SK-N-SH (cell line): Measurements from ENCODE around the gene EIF5B. TPM values are rescaled to one million over a fixed set of nuclear protein-coding genes. Genes with fewer than 3 reads are reported as not detected.
"Not testable (repeated sequence)": the region's sequence is repeated elsewhere in the genome, so short reads cannot be mapped to it uniquely, and the experiment has no call there.

ENCODE experiments used
- CTCF ChIA-PET: fragments of 300-600, 350-600 bp; formaldehyde crosslinking; extraction: SDS; loops from one replicate; lab custom pipeline; 2021; lab: Yijun Ruan, JAX
- POLR2A ChIA-PET: fragments of 350-600 bp; sonication (Branson Sonifier 250); formaldehyde crosslinking; extraction: SDS; loops from one replicate; lab custom pipeline; 2020; ENCODE audit warnings: antibody characterized with exemption, inconsistent platforms; lab: Yijun Ruan, JAX
- DNase-seq: peaks from one replicate; pipeline ENCODE4 v3.0.0; 2012
- H2AFZ ChIP-seq: fragments of 200-600 bp; sonication (generic); 2 replicates; pipeline ENCODE4 v1.8.1; 2016; ENCODE audit warnings: antibody characterized with exemption, mild to moderate bottlenecking, low read depth
- H3F3A ChIP-seq: fragments of 200-600 bp; sonication (generic); replicated peaks from 2 replicates; pipeline ENCODE3; 2016; ENCODE audit warnings: antibody characterized with exemption, mild to moderate bottlenecking; ENCODE audit not compliant: insufficient read depth
- H3K27ac ChIP-seq, 2 experiments: fragments of 200-500 bp in 1 of 2; fragments of 200-600 bp in 1 of 2; sonication (Bioruptor generic) in 1 of 2; sonication (generic), shearing (Covaris generic) in 1 of 2; 2 replicates each; pipeline versions ENCODE4 v1.5.1 to v1.6.1; 2014 to 2016; ENCODE audit warnings: low read depth in 2 of 2, inconsistent platforms in 1 of 2, low read length in 1 of 2, mild to moderate bottlenecking in 1 of 2, mixed read lengths in 1 of 2
- H3K27me3 ChIP-seq: fragments of 200-600 bp; sonication (generic), shearing (Covaris generic); 2 replicates; pipeline ENCODE4 v1.6.1; 2016; ENCODE audit warnings: mixed run types; ENCODE audit not compliant: insufficient read depth
- H3K36me3 ChIP-seq, 2 experiments: fragments of 200-500 bp in 1 of 2; fragments of 200-600 bp in 1 of 2; sonication (Bioruptor generic) in 1 of 2; sonication (generic) in 1 of 2; replicated peaks in 1 of 2; 2 replicates each; pipeline versions ENCODE3 to v1.5.1; 2014 to 2016; ENCODE audit warnings: low read length in 1 of 2, mild to moderate bottlenecking in 1 of 2; ENCODE audit not compliant: insufficient read depth in 2 of 2, control insufficient read depth in 1 of 2
- H3K4me1 ChIP-seq, 2 experiments: fragments of 200-500 bp in 1 of 2; fragments of 200-600 bp in 1 of 2; sonication (Bioruptor generic) in 1 of 2; sonication (generic), shearing (Covaris generic) in 1 of 2; 2 replicates each; pipeline versions ENCODE4 v1.5.1 to v1.6.1; 2014 to 2016; ENCODE audit warnings: low read depth in 1 of 2, low read length in 1 of 2, mixed run types in 1 of 2; ENCODE audit not compliant: insufficient read depth in 2 of 2, control insufficient read depth in 1 of 2
- H3K4me2 ChIP-seq: fragments of 200-600 bp; sonication (generic), shearing (Covaris generic); 2 replicates; pipeline ENCODE4 v1.6.1; 2017; ENCODE audit warnings: mixed run types
- H3K4me3 ChIP-seq, 2 experiments: fragments of 200-500 bp in 1 of 2; fragments of 200-600 bp in 1 of 2; sonication (Bioruptor generic) in 1 of 2; sonication (generic), shearing (Covaris generic) in 1 of 2; 2 replicates each; pipeline versions ENCODE4 v1.5.1 to v1.8.1; 2014 to 2016; ENCODE audit warnings: low read depth in 2 of 2, inconsistent platforms in 1 of 2, low read length in 1 of 2, mild to moderate bottlenecking in 1 of 2, mixed read lengths in 1 of 2, moderate library complexity in 1 of 2
- H3K79me2 ChIP-seq: fragments of 200-600 bp; sonication (generic); 2 replicates; pipeline ENCODE4 v1.8.1; 2017; ENCODE audit warnings: mild to moderate bottlenecking; ENCODE audit not compliant: insufficient read depth
- H3K9ac ChIP-seq: fragments of 200-600 bp; sonication (generic); 2 replicates; pipeline ENCODE4 v1.6.1; 2017; ENCODE audit warnings: mixed run types
- H3K9me2 ChIP-seq: fragments of 200-600 bp; sonication (generic); 2 replicates; pipeline ENCODE4 v1.6.1; 2017; ENCODE audit warnings: mixed run types
- H3K9me3 ChIP-seq: fragments of 200-600 bp; sonication (generic); 2 replicates; pipeline ENCODE4 v1.6.1; 2017; ENCODE audit warnings: mixed run types, mild to moderate bottlenecking, moderate library complexity
- H4K20me1 ChIP-seq: fragments of 200-600 bp; sonication (generic); 2 replicates; pipeline ENCODE4 v1.6.1; 2017; ENCODE audit warnings: mild to moderate bottlenecking, mixed run types; ENCODE audit not compliant: insufficient read depth
- CHD2 ChIP-seq: fragments of 150-350 bp; IDR thresholded peaks from 2 replicates; pipeline ENCODE4 v1.6.1; 2018; ENCODE audit warnings: low read length; ENCODE audit not compliant: partially characterized antibody
- EP300 ChIP-seq, 2 experiments: IDR thresholded peaks; 2 replicates each; pipeline versions ENCODE4 v1.4.0 to v1.6.1; 2012; ENCODE audit warnings: borderline replicate concordance in 1 of 2, low read depth in 1 of 2, low read length in 1 of 2
- FOSL2 ChIP-seq: IDR thresholded peaks from 2 replicates; pipeline ENCODE4 v1.4.0; 2012; ENCODE audit warnings: low read depth, mild to moderate bottlenecking, moderate library complexity, borderline replicate concordance
- FOXJ3 ChIP-seq: sonication (generic); formaldehyde crosslinking; IDR thresholded peaks from 2 replicates; pipeline ENCODE4 v1.5.1; 2020; ENCODE audit warnings: mild to moderate bottlenecking, missing genetic modification reagents
- FOXM1 ChIP-seq: IDR thresholded peaks from 2 replicates; pipeline ENCODE4 v1.4.0; 2012; ENCODE audit warnings: low read depth, mild to moderate bottlenecking
- GABPA ChIP-seq: IDR thresholded peaks from 2 replicates; pipeline ENCODE4 v1.4.0; 2012; ENCODE audit warnings: low read depth, mild to moderate bottlenecking
- GATA2 ChIP-seq: sonication (generic); formaldehyde crosslinking; IDR thresholded peaks from 2 replicates; pipeline ENCODE4 v1.5.0; 2020; ENCODE audit warnings: mild to moderate bottlenecking, missing genetic modification reagents
- JUND ChIP-seq: IDR thresholded peaks from 2 replicates; pipeline ENCODE4 v1.4.0; 2012
- MEF2A ChIP-seq: IDR thresholded peaks from 2 replicates; pipeline ENCODE4 v1.4.0; 2012; ENCODE audit warnings: low read depth, borderline replicate concordance
- NRF1 ChIP-seq: IDR thresholded peaks from 2 replicates; pipeline ENCODE4 v1.6.1; 2012; ENCODE audit warnings: low read depth, mild to moderate bottlenecking, low read length
- POLR2AphosphoS5 ChIP-seq: IDR thresholded peaks from 2 replicates; pipeline ENCODE4 v1.6.1; 2012; ENCODE audit warnings: low read depth, low read length
- RAD21 ChIP-seq: IDR thresholded peaks from 2 replicates; pipeline ENCODE4 v1.6.1; 2012; ENCODE audit warnings: mild to moderate bottlenecking, low read length
- RCOR1 ChIP-seq: fragments of 150-350 bp; IDR thresholded peaks from 2 replicates; pipeline ENCODE4 v1.6.1; 2017; ENCODE audit warnings: antibody characterized with exemption, low read length
- RFX5 ChIP-seq: IDR thresholded peaks from 2 replicates; pipeline ENCODE4 v1.6.1; 2012; ENCODE audit warnings: mild to moderate bottlenecking, improper control_type of control experiment, low read length
- RXRA ChIP-seq: IDR thresholded peaks from 2 replicates; pipeline ENCODE4 v1.4.0; 2012; ENCODE audit warnings: low read depth, mild to moderate bottlenecking, borderline replicate concordance
- SMC3 ChIP-seq: IDR thresholded peaks from 2 replicates; pipeline ENCODE4 v1.6.1; 2012; ENCODE audit warnings: low read depth, low read length, improper control_type of control experiment
- TAF1 ChIP-seq: IDR thresholded peaks from 2 replicates; pipeline ENCODE4 v1.6.1; 2012; ENCODE audit warnings: low read depth, mild to moderate bottlenecking, low read length, moderate library complexity, borderline replicate concordance
- TCF12 ChIP-seq: IDR thresholded peaks from 2 replicates; pipeline ENCODE4 v1.4.0; 2012
- TEAD4 ChIP-seq: IDR thresholded peaks from 2 replicates; pipeline ENCODE4 v1.4.0; 2012; ENCODE audit warnings: mild to moderate bottlenecking, borderline replicate concordance; ENCODE audit not compliant: insufficient read depth
- USF1 ChIP-seq: IDR thresholded peaks from 2 replicates; pipeline ENCODE4 v1.4.0; 2012; ENCODE audit warnings: low read depth, borderline replicate concordance
- ZBTB33 ChIP-seq: IDR thresholded peaks from 2 replicates; pipeline ENCODE4 v1.4.0; 2012; ENCODE audit warnings: low read depth, borderline replicate concordance
- WGBS: methylation state at CpG from one replicate; pipeline ENCODE4 v1.1.6; 2017; ENCODE audit warnings: low lambda C conversion rate; 5-methylcytosine and 5-hydroxymethylcytosine counted together
- polyA plus RNA-seq, 3 experiments: library from polyadenylated mRNA; depleted of rRNA; stranded (reverse); fragments of >200 nt; gene quantifications; 2 replicates each; pipeline ENCODE4 v1.2.3, GENCODE V29; 2012
- TF ChIP-seq, protein P1 (sequence below): fragments of 200-600 bp; sonication (generic); IDR thresholded peaks from 2 replicates; pipeline ENCODE4 v1.6.1; 2017; ENCODE audit warnings: antibody characterized with exemption, mild to moderate bottlenecking, moderate library complexity
- TF ChIP-seq, protein P2 (sequence below): IDR thresholded peaks from 2 replicates; pipeline ENCODE4; 2012

EIF5B gene
- polyA plus RNA-seq, 1 of the 3 experiments (the other 2 are of a cell fraction), result 9.8 TPM

DNA sequence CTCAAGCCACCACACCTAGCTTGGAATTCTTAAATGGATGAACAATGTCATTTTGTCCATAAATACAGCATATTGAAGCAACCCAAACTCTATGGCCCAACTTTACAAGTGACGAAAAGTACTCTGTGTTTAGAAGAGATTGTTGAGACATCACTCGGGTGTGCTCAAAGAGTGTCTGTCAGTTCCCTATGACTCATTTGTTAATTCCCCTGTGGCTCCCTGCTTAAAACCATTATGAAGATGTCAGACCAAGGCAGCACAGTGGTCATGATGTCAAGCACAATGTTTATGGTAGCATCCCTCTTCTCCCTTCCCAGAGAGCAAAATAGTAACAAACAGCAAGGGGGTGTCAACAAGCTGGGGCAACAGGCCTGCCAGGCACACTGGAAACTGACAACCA is 39.2 kb upstream of the EIF5B start (continued):
- TF ChIP-seq, protein P1, sequence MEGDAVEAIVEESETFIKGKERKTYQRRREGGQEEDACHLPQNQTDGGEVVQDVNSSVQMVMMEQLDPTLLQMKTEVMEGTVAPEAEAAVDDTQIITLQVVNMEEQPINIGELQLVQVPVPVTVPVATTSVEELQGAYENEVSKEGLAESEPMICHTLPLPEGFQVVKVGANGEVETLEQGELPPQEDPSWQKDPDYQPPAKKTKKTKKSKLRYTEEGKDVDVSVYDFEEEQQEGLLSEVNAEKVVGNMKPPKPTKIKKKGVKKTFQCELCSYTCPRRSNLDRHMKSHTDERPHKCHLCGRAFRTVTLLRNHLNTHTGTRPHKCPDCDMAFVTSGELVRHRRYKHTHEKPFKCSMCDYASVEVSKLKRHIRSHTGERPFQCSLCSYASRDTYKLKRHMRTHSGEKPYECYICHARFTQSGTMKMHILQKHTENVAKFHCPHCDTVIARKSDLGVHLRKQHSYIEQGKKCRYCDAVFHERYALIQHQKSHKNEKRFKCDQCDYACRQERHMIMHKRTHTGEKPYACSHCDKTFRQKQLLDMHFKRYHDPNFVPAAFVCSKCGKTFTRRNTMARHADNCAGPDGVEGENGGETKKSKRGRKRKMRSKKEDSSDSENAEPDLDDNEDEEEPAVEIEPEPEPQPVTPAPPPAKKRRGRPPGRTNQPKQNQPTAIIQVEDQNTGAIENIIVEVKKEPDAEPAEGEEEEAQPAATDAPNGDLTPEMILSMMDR, result no peak
- TF ChIP-seq TAF1, result no peak
- TF ChIP-seq NRF1, result no peak
- TF ChIP-seq FOXJ3 (CRISPR knock-in tag), result no peak
- TF ChIP-seq FOXM1, result no peak
- TF ChIP-seq MEF2A, result no peak
- TF ChIP-seq EP300 (IDR thresholded peaks at IDR 0.05; ENCODE audit: borderline replicate concordance in 1 of 2, low read depth in 1 of 2, low read length in 1 of 2), result no peak
- TF ChIP-seq, protein P2, sequence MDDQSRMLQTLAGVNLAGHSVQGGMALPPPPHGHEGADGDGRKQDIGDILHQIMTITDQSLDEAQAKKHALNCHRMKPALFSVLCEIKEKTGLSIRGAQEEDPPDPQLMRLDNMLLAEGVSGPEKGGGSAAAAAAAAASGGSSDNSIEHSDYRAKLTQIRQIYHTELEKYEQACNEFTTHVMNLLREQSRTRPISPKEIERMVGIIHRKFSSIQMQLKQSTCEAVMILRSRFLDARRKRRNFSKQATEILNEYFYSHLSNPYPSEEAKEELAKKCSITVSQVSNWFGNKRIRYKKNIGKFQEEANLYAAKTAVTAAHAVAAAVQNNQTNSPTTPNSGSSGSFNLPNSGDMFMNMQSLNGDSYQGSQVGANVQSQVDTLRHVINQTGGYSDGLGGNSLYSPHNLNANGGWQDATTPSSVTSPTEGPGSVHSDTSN, result no peak
- TF ChIP-seq RAD21, result no peak
- TF ChIP-seq JUND, result no peak
- no peak for TF ChIP-seq TEAD4
- TF ChIP-seq FOSL2, result no peak

- Histone ChIP-seq H3K9me2 (no peaks in the 10 kb centered on the region), H3K9me3 (no peaks in the 10 kb centered on the region), H3K9ac (no peak overlapping the region), H3K4me2 (no peak overlapping the region), H2AFZ (no peak overlapping the region), H3K4me1 (no peaks in the 10 kb centered on the region), H3K36me3 (no peaks in the 10 kb centered on the region), H4K20me1 (no peaks in the 10 kb centered on the region), H3K27me3 (no peaks in the 10 kb centered on the region), H3K27ac (no peak overlapping the region), H3K79me2 (no peaks in the 10 kb centered on the region), H3K4me3 (no peak overlapping the region), H3F3A (no peaks in the 10 kb centered on the region)
- no peak for DNase-seq
- TF ChIP-seq CHD2, result no peak
- TF ChIP-seq GABPA, result no peak
- no peak for TF ChIP-seq POLR2AphosphoS5
- no peak for TF ChIP-seq TCF12
- TF ChIP-seq ZBTB33, result no peak
- no peak for TF ChIP-seq RCOR1
- no peak for TF ChIP-seq SMC3
- no peak for TF ChIP-seq TEAD4
- TF ChIP-seq USF1, result no peak
- TF ChIP-seq GATA2 (CRISPR knock-in tag), result no peak
- no peak for TF ChIP-seq RFX5
- TF ChIP-seq MEF2A, result no peak
- TF ChIP-seq RXRA, result no peak
- TF ChIP-seq, protein P2, result no peak
- WGBS, result 94% methylated on average over 7 of the region's 7 CpGs
- ChIA-PET POLR2A (no interaction called here), CTCF (no interaction called here)
Measured at GRCh38 chr2:99299580-99299979, 37.6 kb upstream of the EIF5B start.

DNA sequence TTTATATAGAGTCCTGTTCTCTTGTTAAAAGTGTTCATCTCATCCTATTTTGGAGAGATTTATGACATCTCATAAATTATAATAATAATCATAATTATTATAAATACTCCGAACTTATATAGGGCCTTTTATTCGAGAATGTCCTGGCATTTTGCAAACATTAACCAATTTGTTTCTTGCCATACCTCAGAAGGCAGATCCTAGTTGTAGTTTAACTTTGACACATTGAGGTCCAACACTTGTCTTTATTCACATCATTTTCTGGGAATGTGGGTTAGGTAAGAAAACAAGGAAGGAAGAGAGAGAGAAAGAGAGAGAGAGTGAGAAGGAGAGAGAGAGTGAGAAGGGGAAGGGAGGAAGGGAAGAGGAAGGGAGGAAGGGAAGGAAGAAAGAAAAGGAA is 36.1 kb upstream of the EIF5B start, which contains the start of gene LYG1:
TSS of gene LYG1 (minus strand) at position 101 of the 400 bp plus-strand sequence. CDS start 5,527 bp downstream, outside the sequence.
- H3K9me2 ChIP-seq, H3K36me3 ChIP-seq, H3K27ac ChIP-seq, H3K79me2 ChIP-seq, DNase-seq, H4K20me1 ChIP-seq, H3K4me3 ChIP-seq, POLR2A ChIA-PET, H3F3A ChIP-seq, H3K4me1 ChIP-seq, CTCF ChIA-PET, H3K9me3 ChIP-seq, H2AFZ ChIP-seq, H3K27me3 ChIP-seq, H3K4me2 ChIP-seq, H3K9ac ChIP-seq: not testable (repeated sequence)
- 94% methylated on average over 2 of the region's 2 CpGs for WGBS
